Glutamatergic neuron (in vitro differentiated cells): Measurements from ENCODE around the gene TRAPPC3. TPM values are rescaled to one million over a fixed set of nuclear protein-coding genes. Genes with fewer than 3 reads are reported as not detected.

ENCODE experiments used
- DNase-seq: peaks from one replicate; pipeline ENCODE4 v3.0.0; 2022
- H3K27ac Mint-ChIP-seq: one replicate; pipeline ENCODE4 v1.8.0; 2020; ENCODE audit warnings: mild to moderate bottlenecking, mixed read lengths, inconsistent platforms; ENCODE audit not compliant: unreplicated experiment
- H3K27me3 Mint-ChIP-seq: one replicate; pipeline ENCODE4 v1.8.0; 2020; ENCODE audit warnings: mild to moderate bottlenecking, moderate library complexity, mixed read lengths, inconsistent platforms; ENCODE audit not compliant: unreplicated experiment
- H3K36me3 Mint-ChIP-seq: one replicate; pipeline ENCODE4 v1.8.0; 2020; ENCODE audit warnings: mild to moderate bottlenecking, mixed read lengths, inconsistent platforms; ENCODE audit not compliant: unreplicated experiment
- H3K4me1 Mint-ChIP-seq: one replicate; pipeline ENCODE4 v1.8.0; 2020; ENCODE audit warnings: mild to moderate bottlenecking, low read depth, mixed read lengths, inconsistent platforms; ENCODE audit not compliant: unreplicated experiment
- H3K4me3 Mint-ChIP-seq: one replicate; pipeline ENCODE4 v1.8.0; 2020; ENCODE audit warnings: mild to moderate bottlenecking, mixed read lengths, inconsistent platforms; ENCODE audit not compliant: unreplicated experiment
- H3K9me3 Mint-ChIP-seq: one replicate; pipeline ENCODE4 v1.8.0; 2020; ENCODE audit warnings: mild to moderate bottlenecking, moderate library complexity, mixed read lengths, inconsistent platforms; ENCODE audit not compliant: unreplicated experiment
- CTCF ChIP-seq: fragments of 200-600 bp; sonication (generic); IDR thresholded peaks from one replicate; pipeline ENCODE4 v1.5.0; 2021; ENCODE audit not compliant: partially characterized antibody, unreplicated experiment
- total RNA-seq: library from RNA; stranded (reverse); fragmentation: NEBNext Ultra II Directional; extraction: Animal tissue kit (Norgen Biotek cat#: 25700); gene quantifications from one replicate; pipeline ENCODE4 v1.2.1, GENCODE V29; 2021; ENCODE audit not compliant: unreplicated experiment

Gene TRAPPC3
- total RNA-seq, 1 donor from 2014 or later, result 30.0 TPM

- H3K4me1 Mint-ChIP-seq, result no peaks in the 10 kb centered on the region
- no peak overlapping the region for H3K4me3 Mint-ChIP-seq
- no peak overlapping the region for H3K27ac Mint-ChIP-seq
- TF ChIP-seq CTCF, result no peak
- H3K9me3 Mint-ChIP-seq, result peaks cover 3% of the 10 kb centered on the region
- DNase-seq, result no peak
- H3K36me3 Mint-ChIP-seq, result peaks cover 5% of the 10 kb centered on the region
- H3K27me3 Mint-ChIP-seq, result peaks cover 17% of the 10 kb centered on the region
These were observed 40.1 kb downstream of the TRAPPC3 start for GRCh38 chr1:36109041-36109679.

- H3K9me3 Mint-ChIP-seq, result peaks cover 3% of the 10 kb centered on the region
- H3K27me3 Mint-ChIP-seq, result peaks cover 17% of the 10 kb centered on the region
- no peaks in the 10 kb centered on the region for H3K4me1 Mint-ChIP-seq
- H3K27ac Mint-ChIP-seq, result no peak overlapping the region
- peaks cover 5% of the 10 kb centered on the region for H3K36me3 Mint-ChIP-seq
- no peak overlapping the region for H3K4me3 Mint-ChIP-seq
- DNase-seq, result no peak
- TF ChIP-seq CTCF, result no peak
These were observed 41.0 kb downstream of the TRAPPC3 start for GRCh38 chr1:36108314-36108713.

GRCh38 chr1:36107394-36107793 lies 41.9 kb downstream of the TRAPPC3 start:
- Mint-ChIP-seq H3K4me3 (no peak overlapping the region), H3K27me3 (peaks cover 13% of the 10 kb centered on the region), H3K36me3 (peaks cover 3% of the 10 kb centered on the region), H3K27ac (no peak overlapping the region), H3K4me1 (no peaks in the 10 kb centered on the region), H3K9me3 (peaks cover 3% of the 10 kb centered on the region)
- no peak for DNase-seq
- no peak for TF ChIP-seq CTCF

- H3K9me3 Mint-ChIP-seq, result peaks cover 3% of the 10 kb centered on the region
- no peak overlapping the region for H3K4me3 Mint-ChIP-seq
- H3K4me1 Mint-ChIP-seq, result no peaks in the 10 kb centered on the region
- H3K36me3 Mint-ChIP-seq, result no peaks in the 10 kb centered on the region
- peaks cover 5% of the 10 kb centered on the region for H3K27me3 Mint-ChIP-seq
- no peak for DNase-seq
- TF ChIP-seq CTCF, result no peak
- H3K27ac Mint-ChIP-seq, result no peak overlapping the region
These were observed 43.0 kb downstream of the TRAPPC3 start for GRCh38 chr1:36106269-36106668.

GRCh38 chr1:36101546-36101945 lies 47.7 kb downstream of the TRAPPC3 start:
- peaks cover 4% of the 10 kb centered on the region for H3K9me3 Mint-ChIP-seq
- peaks cover 1% of the 10 kb centered on the region for H3K4me1 Mint-ChIP-seq
- no peak overlapping the region for H3K4me3 Mint-ChIP-seq
- no peaks in the 10 kb centered on the region for H3K36me3 Mint-ChIP-seq
- no peak overlapping the region for H3K27ac Mint-ChIP-seq
- DNase-seq, result no peak
- no peak for TF ChIP-seq CTCF
- peaks cover 1% of the 10 kb centered on the region for H3K27me3 Mint-ChIP-seq
